Activated CD8-positive, alpha-beta memory T cell treated with anti-CD3 and anti-CD28 coated beads for 36 hours (primary cell): ENCODE results near the gene PRICKLE2. TPM values are rescaled to one million over a fixed set of nuclear protein-coding genes. Genes with fewer than 3 reads are reported as not detected.

Experiments used
- CTCF ChIA-PET: fragments of 350-600 bp; sonication (Branson Sonifier 250); formaldehyde crosslinking; loops from one replicate; lab custom pipeline; 2021; ENCODE audit warnings: antibody characterized with exemption; lab: Charles Lee
- POLR2A ChIA-PET: fragments of 350-600 bp; sonication (Branson Sonifier 250); formaldehyde crosslinking; loops from one replicate; lab custom pipeline; 2021; ENCODE audit warnings: antibody characterized with exemption; lab: Charles Lee
- total RNA-seq, 2 experiments: library from RNA; stranded (reverse); gene quantifications; one replicate each; pipeline ENCODE4 v1.2.3, GENCODE V29; 2021

The PRICKLE2 gene
- total RNA-seq, 2 experiments from 2014 or later, result not detected

GRCh38 chr3:64196236-64196929, 28.9 kb downstream of the PRICKLE2 start:
- POLR2A ChIA-PET, result no interaction called here

GRCh38 chr3:64195789-64196188, 29.5 kb downstream of the PRICKLE2 start:
- CTCF ChIA-PET, result no interaction called here
- POLR2A ChIA-PET, result no interaction called here

More at GRCh38 chr3:64196236-64196929, 28.9 kb downstream of the PRICKLE2 start:
- CTCF ChIA-PET, result no interaction called here

- POLR2A ChIA-PET, result no interaction called here
- CTCF ChIA-PET, result no interaction called here
Observed at GRCh38 chr3:64191822-64192221, 33.4 kb downstream of the PRICKLE2 start.

- CTCF ChIA-PET, result no interaction called here
- POLR2A ChIA-PET, result no interaction called here
Observed at GRCh38 chr3:64190517-64191515, 34.5 kb downstream of the PRICKLE2 start.

GRCh38 chr3:64188810-64189560, 36.3 kb downstream of the PRICKLE2 start:
- ChIA-PET POLR2A (no interaction called here), CTCF (no interaction called here)

- ChIA-PET CTCF (no interaction called here), POLR2A (no interaction called here)
Observed at GRCh38 chr3:64187065-64187959, 38.0 kb downstream of the PRICKLE2 start.

- CTCF ChIA-PET, result no interaction called here
- POLR2A ChIA-PET, result no interaction called here
Observed at GRCh38 chr3:64186667-64187064, 38.6 kb downstream of the PRICKLE2 start.

GRCh38 chr3:64185436-64185835, 39.8 kb downstream of the PRICKLE2 start:
- ChIA-PET CTCF (no interaction called here), POLR2A (no interaction called here)

GRCh38 chr3:64184621-64185020, 40.6 kb downstream of the PRICKLE2 start:
- CTCF ChIA-PET, result no interaction called here
- POLR2A ChIA-PET, result no interaction called here

- ChIA-PET POLR2A (no interaction called here), CTCF (no interaction called here)
Observed at GRCh38 chr3:64179860-64180259, 45.4 kb downstream of the PRICKLE2 start.

- ChIA-PET POLR2A (no interaction called here), CTCF (no interaction called here)
Observed at GRCh38 chr3:64179249-64179648, 46.0 kb downstream of the PRICKLE2 start.

- CTCF ChIA-PET, result no interaction called here
Observed at GRCh38 chr3:64178419-64178818, 46.8 kb downstream of the PRICKLE2 start.

GRCh38 chr3:64176461-64176996, 48.7 kb downstream of the PRICKLE2 start:
- ChIA-PET CTCF (no interaction called here), POLR2A (no interaction called here)

More at GRCh38 chr3:64178419-64178818, 46.8 kb downstream of the PRICKLE2 start:
- POLR2A ChIA-PET, result no interaction called here

- ChIA-PET POLR2A (no interaction called here), CTCF (no interaction called here)
Observed at GRCh38 chr3:64174328-64174727, 50.9 kb downstream of the PRICKLE2 start.

GRCh38 chr3:64173563-64173962, 51.7 kb downstream of the PRICKLE2 start:
- CTCF ChIA-PET, result no interaction called here
- POLR2A ChIA-PET, result no interaction called here

- ChIA-PET CTCF (no interaction called here), POLR2A (no interaction called here)
Observed at GRCh38 chr3:64170270-64170669, 55.0 kb downstream of the PRICKLE2 start.

- ChIA-PET CTCF (no interaction called here), POLR2A (no interaction called here)
Observed at GRCh38 chr3:64167868-64168267, 57.4 kb downstream of the PRICKLE2 start.

GRCh38 chr3:64167351-64167750, 57.9 kb downstream of the PRICKLE2 start:
- ChIA-PET POLR2A (no interaction called here), CTCF (no interaction called here)
